CD14-positive monocyte (primary cell): ENCODE measurements around the gene OR5J2. TPM values are rescaled to one million over a fixed set of nuclear protein-coding genes. Genes with fewer than 3 reads are reported as not detected.
A peak's percentile ranks its signal among the peaks of the same experiment; 100 is the strongest.
"Not testable (repeated sequence)": the region's sequence is repeated elsewhere in the genome, so short reads cannot be mapped to it uniquely, and the experiment has no call there.

ENCODE experiments used
- DNase-seq, 3 donors: peaks; one replicate each; pipeline ENCODE4 v3.0.0-alpha.2; 2011 to 2022
- H2AFZ ChIP-seq: 2 replicates; pipeline ENCODE4 v1.6.0; 2012; ENCODE audit warnings: mild to moderate bottlenecking, low read depth, low read length, inconsistent platforms; ENCODE audit not compliant: insufficient read depth, poor library complexity, severe bottlenecking
- H3K27ac ChIP-seq, 2 donors: 1 replicate in 1 of 2; 2 replicates in 1 of 2; pipeline ENCODE4 v1.5.1; 2012 to 2013; ENCODE audit warnings: low read length in 2 of 2, control low read depth in 1 of 2, inconsistent platforms in 1 of 2, low read depth in 1 of 2, mild to moderate bottlenecking in 1 of 2
- H3K27me3 ChIP-seq, 2 donors: one replicate each; pipeline versions ENCODE4 v1.6.0 to v1.6.1; 2011 to 2013; ENCODE audit warnings: low read length in 2 of 2; ENCODE audit not compliant: control insufficient read depth in 2 of 2, insufficient read depth in 2 of 2
- H3K36me3 ChIP-seq, 2 donors: replicated peaks in 1 of 2; 1 replicate in 1 of 2; 2 replicates in 1 of 2; pipeline versions ENCODE4 v1.5.1 to v1.6.1; 2012 to 2013; ENCODE audit warnings: low read length in 2 of 2, control low read depth in 1 of 2, inconsistent platforms in 1 of 2, mild to moderate bottlenecking in 1 of 2; ENCODE audit not compliant: insufficient read depth in 2 of 2, control insufficient read depth in 1 of 2
- H3K4me1 ChIP-seq, 2 donors: 1 replicate in 1 of 2; 2 replicates in 1 of 2; pipeline versions ENCODE4 v1.5.1 to v1.6.1; 2012 to 2013; ENCODE audit warnings: low read length in 2 of 2, control low read depth in 1 of 2, inconsistent platforms in 1 of 2, mild to moderate bottlenecking in 1 of 2, moderate library complexity in 1 of 2; ENCODE audit not compliant: insufficient read depth in 2 of 2, control insufficient read depth in 1 of 2
- H3K4me2 ChIP-seq: replicated peaks from 2 replicates; pipeline ENCODE3; 2012; ENCODE audit warnings: low read length, moderate library complexity, mild to moderate bottlenecking; ENCODE audit not compliant: poor library complexity, severe bottlenecking; ENCODE audit errors: extremely low read depth
- H3K4me3 ChIP-seq, 3 experiments: fragments of 200-600 bp in 1 of 3; sonication (generic) in 1 of 3; replicated peaks in 1 of 3; 1 replicate in 2 of 3; 2 replicates in 1 of 3; pipeline ENCODE4 v1.5.1; 2011 to 2013; ENCODE audit warnings: low read length in 3 of 3, mild to moderate bottlenecking in 3 of 3, control low read depth in 2 of 3, low read depth in 2 of 3, inconsistent platforms in 1 of 3, moderate library complexity in 1 of 3
- H3K79me2 ChIP-seq: 2 replicates; pipeline ENCODE4 v1.6.0; 2012; ENCODE audit warnings: mild to moderate bottlenecking, control low read depth, inconsistent platforms, low read length, moderate library complexity; ENCODE audit not compliant: insufficient read depth
- H3K9ac ChIP-seq: 2 replicates; pipeline ENCODE4 v1.6.0; 2017; ENCODE audit warnings: low read length, mild to moderate bottlenecking; ENCODE audit not compliant: insufficient read depth, poor library complexity, severe bottlenecking
- H3K9me3 ChIP-seq, 2 donors: replicated peaks in 1 of 2; 1 replicate in 1 of 2; 2 replicates in 1 of 2; pipeline versions ENCODE4 v1.5.1 to v1.6.1; 2012 to 2013; ENCODE audit warnings: low read length in 2 of 2, control low read depth in 1 of 2; ENCODE audit not compliant: control insufficient read depth in 1 of 2, insufficient read depth in 1 of 2
- H4K20me1 ChIP-seq: 2 replicates; pipeline ENCODE4 v1.6.0; 2012; ENCODE audit warnings: mild to moderate bottlenecking, low read length, control low read depth, moderate library complexity; ENCODE audit not compliant: insufficient read depth
- H3K27ac Mint-ChIP-seq, 7 donors: one replicate each; pipeline ENCODE4 v1.8.0; 2020; ENCODE audit warnings: mild to moderate bottlenecking in 7 of 7, mixed read lengths in 7 of 7, moderate library complexity in 6 of 7, inconsistent platforms in 2 of 7
- H3K27me3 Mint-ChIP-seq, 3 donors: one replicate each; pipeline ENCODE4 v1.8.0; 2021 to 2022; ENCODE audit warnings: low read depth in 3 of 3, mild to moderate bottlenecking in 3 of 3, mixed read lengths in 3 of 3, moderate library complexity in 3 of 3, inconsistent platforms in 1 of 3
- H3K36me3 Mint-ChIP-seq, 2 donors: one replicate each; pipeline ENCODE4 v1.8.0; 2020; ENCODE audit warnings: mixed read lengths in 2 of 2, inconsistent platforms in 1 of 2, mild to moderate bottlenecking in 1 of 2
- H3K4me1 Mint-ChIP-seq: one replicate; pipeline ENCODE4 v1.8.0; 2020; ENCODE audit warnings: mild to moderate bottlenecking, mixed read lengths
- H3K4me3 Mint-ChIP-seq, 2 donors: one replicate each; pipeline ENCODE4 v1.8.0; 2020; ENCODE audit warnings: mild to moderate bottlenecking in 2 of 2, mixed read lengths in 2 of 2, moderate library complexity in 1 of 2
- H3K9me3 Mint-ChIP-seq, 7 donors: one replicate each; pipeline ENCODE4 v1.8.0; 2020 to 2022; ENCODE audit warnings: mixed read lengths in 7 of 7, mild to moderate bottlenecking in 6 of 7, moderate library complexity in 6 of 7, inconsistent platforms in 2 of 7
- WGBS: methylation state at CpG from one replicate; pipeline ENCODE4 v1.1.5; 2013; ENCODE audit warnings: missing lambda C conversion rate; ENCODE audit not compliant: insufficient coverage; 5-methylcytosine and 5-hydroxymethylcytosine counted together
- intact Hi-C, 2 donors: fragments of 100-400 bp; cut with micrococcal nuclease; formaldehyde crosslinking; loops; one replicate each; pipeline versions ENCODE4 v1.15.0 to v1.15.1; 2023
- polyA minus RNA-seq: library from RNA; depleted of rRNA, polyadenylated mRNA; stranded (reverse); fragments of >200 nt; gene quantifications from 2 replicates; pipeline ENCODE4 v1.2.3, GENCODE V29; 2012
- polyA plus RNA-seq, 3 donors: library from polyadenylated mRNA; depleted of rRNA in 1 of 3; unstranded in 2 of 3; stranded (reverse) in 1 of 3; fragments of 300-500 nt in 2 of 3; fragments of >200 nt in 1 of 3; fragmentation: Illumina TruSeq in 2 of 3; gene quantifications; 1 replicate in 2 of 3; 2 replicates in 1 of 3; pipeline ENCODE4 v1.2.3, GENCODE V29; 2012 to 2021
- total RNA-seq, 12 experiments: library from RNA in 1 of 12; stranded (reverse) in 1 of 12; fragments of 120-200 nt in 1 of 12; gene quantifications; one replicate each; pipeline ENCODE4 v1.2.4 and lab custom pipeline; 2013 to 2026; ENCODE audit warnings: mixed read lengths in 6 of 12, inconsistent platforms in 1 of 12
- TF ChIP-seq, protein P1 (sequence below): fragments of 200-600 bp; IDR thresholded peaks from one replicate; pipeline ENCODE4 v1.8.0; 2022; ENCODE audit warnings: antibody characterized with exemption, mild to moderate bottlenecking

The OR5J2 gene
- total RNA-seq (2013), result not detected
- polyA plus RNA-seq (not detected), polyA minus RNA-seq (not detected in 2 replicates), total RNA-seq (lab: John Stamatoyannopoulos, UW) (0 to 0.45 (median 0) reads per million in 11 experiments)

DNA sequence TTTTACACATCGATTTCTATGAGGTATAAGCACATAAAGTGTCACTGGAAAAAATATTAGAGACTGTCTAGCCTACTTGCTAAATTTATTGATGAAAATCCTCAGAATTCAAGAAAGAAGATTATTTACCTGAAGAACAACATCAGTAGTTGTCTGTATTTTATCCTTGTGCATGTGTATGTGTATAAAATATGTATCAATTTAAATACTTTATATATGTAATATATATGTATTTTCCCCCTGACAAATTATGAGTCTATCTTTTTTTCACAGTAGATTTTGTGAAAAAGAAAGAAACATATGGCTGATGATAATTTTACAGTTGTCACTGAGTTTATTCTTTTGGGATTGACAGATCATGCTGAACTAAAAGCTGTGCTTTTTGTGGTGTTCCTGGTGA, at the start of gene OR5J2:
TSS of gene OR5J2 (plus strand) at position 301 of the 400 bp plus-strand sequence. CDS start at position 301, 0 bp downstream.
- DNase-seq, result no peak
- Histone ChIP-seq H3K4me1 (no peaks in the 10 kb centered on the region), H3K36me3 (no peaks in the 10 kb centered on the region), H3K27me3 (no peaks in the 10 kb centered on the region), H3K4me2 (no peak within 1 kb of the TSS), H2AFZ (no peak within 1 kb of the TSS), H3K27ac (no peak within 1 kb of the TSS), H3K9ac (no peak within 1 kb of the TSS), H3K79me2 (no peaks in the 10 kb centered on the region), H3K4me3 (no peak within 1 kb of the TSS), H3K9me3 (peaks cover 14 to 21% of the 10 kb centered on the region in 2 donors), H4K20me1 (no peaks in the 10 kb centered on the region)
- TF ChIP-seq, protein P1, sequence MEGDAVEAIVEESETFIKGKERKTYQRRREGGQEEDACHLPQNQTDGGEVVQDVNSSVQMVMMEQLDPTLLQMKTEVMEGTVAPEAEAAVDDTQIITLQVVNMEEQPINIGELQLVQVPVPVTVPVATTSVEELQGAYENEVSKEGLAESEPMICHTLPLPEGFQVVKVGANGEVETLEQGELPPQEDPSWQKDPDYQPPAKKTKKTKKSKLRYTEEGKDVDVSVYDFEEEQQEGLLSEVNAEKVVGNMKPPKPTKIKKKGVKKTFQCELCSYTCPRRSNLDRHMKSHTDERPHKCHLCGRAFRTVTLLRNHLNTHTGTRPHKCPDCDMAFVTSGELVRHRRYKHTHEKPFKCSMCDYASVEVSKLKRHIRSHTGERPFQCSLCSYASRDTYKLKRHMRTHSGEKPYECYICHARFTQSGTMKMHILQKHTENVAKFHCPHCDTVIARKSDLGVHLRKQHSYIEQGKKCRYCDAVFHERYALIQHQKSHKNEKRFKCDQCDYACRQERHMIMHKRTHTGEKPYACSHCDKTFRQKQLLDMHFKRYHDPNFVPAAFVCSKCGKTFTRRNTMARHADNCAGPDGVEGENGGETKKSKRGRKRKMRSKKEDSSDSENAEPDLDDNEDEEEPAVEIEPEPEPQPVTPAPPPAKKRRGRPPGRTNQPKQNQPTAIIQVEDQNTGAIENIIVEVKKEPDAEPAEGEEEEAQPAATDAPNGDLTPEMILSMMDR, result no peak
- H3K9me3 Mint-ChIP-seq, result peaks cover 0 to 8% (median 5%) of the 10 kb centered on the region in 7 donors
- no peak within 1 kb of the TSS for H3K4me3 Mint-ChIP-seq
- intact Hi-C loops, result no loop called here
- H3K27ac Mint-ChIP-seq, result no peak within 1 kb of the TSS
- no peaks in the 10 kb centered on the region for H3K4me1 Mint-ChIP-seq
- no peaks in the 10 kb centered on the region for H3K36me3 Mint-ChIP-seq
- H3K27me3 Mint-ChIP-seq, result no peaks in the 10 kb centered on the region
- no CpG with 5 or more reads among the region's 1 CpG for WGBS

DNA sequence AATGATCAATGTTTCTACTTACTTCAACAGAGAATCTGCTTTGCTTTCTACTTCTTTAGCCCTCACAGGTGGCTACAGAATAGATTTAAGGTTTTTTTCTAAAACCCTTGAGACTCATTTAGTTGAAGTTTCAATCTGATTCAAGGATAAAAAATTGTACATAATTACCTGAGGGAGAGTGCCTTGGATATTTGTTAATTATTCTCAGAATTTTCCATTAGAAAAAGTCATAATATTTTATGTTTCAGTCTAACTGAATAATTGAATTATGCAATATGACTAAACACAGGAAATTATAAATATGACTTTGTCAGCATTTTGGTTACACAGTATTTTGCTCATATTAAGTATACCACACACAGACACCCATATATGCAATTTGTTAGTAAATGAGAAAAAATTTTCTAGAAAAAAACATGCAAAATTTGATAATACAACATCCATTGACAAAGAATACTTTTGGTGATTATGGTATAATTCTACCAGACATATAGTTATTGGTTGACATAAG, 36.2 kb upstream of the OR5J2 start, which contains the start of gene OR8J3:
TSS of gene OR8J3 (minus strand) at position 51 of the 511 bp plus-strand sequence. CDS start 2,483 bp downstream, outside the sequence.
- Mint-ChIP-seq H3K4me1 (no peaks in the 10 kb centered on the region), H3K27me3 (no peaks in the 10 kb centered on the region), H3K36me3 (no peaks in the 10 kb centered on the region), H3K27ac (peak within 1 kb of the TSS in 1 of 7 donors; percentile 57), H3K4me3 (no peak within 1 kb of the TSS), H3K9me3 (peaks cover 1 to 13% (median 7%) of the 10 kb centered on the region in 7 donors)
- Histone ChIP-seq H3K4me2 (no peak within 1 kb of the TSS), H3K36me3 (no peaks in the 10 kb centered on the region), H3K4me1 (no peaks in the 10 kb centered on the region), H3K27ac (no peak within 1 kb of the TSS), H2AFZ (no peak within 1 kb of the TSS), H4K20me1 (no peaks in the 10 kb centered on the region), H3K9me3 (peaks cover 5 to 7% of the 10 kb centered on the region in 2 donors), H3K27me3 (no peaks in the 10 kb centered on the region), H3K4me3 (no peak within 1 kb of the TSS), H3K79me2 (no peaks in the 10 kb centered on the region), H3K9ac (no peak within 1 kb of the TSS)
- TF ChIP-seq, protein P1, result no peak
- no peak for DNase-seq
- intact Hi-C loops, result no loop called here

DNA sequence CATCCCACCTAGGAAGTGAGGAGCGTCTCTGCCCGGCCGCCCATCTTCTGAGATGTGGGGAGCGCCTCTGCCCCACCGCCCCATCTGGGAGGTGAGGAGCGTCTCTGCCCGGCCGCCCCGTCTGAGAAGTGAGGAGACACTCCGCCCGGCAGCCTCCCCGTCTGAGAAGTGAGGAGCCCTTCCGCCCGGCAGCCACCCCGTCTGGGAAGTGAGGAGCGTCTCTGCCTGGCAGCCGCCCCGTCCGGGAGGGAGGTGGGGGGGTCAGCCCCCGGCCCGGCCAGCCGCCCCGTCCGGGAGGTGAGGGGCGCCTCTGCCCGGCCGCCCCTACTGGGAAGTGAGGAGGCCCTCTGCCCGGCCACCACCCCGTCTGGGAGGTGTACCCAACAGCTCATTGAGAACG, 32.7 kb upstream of the OR5J2 start:
- H3K4me3 Mint-ChIP-seq, H2AFZ ChIP-seq, intact Hi-C loops, H3K27me3 ChIP-seq, H3K79me2 ChIP-seq, H3K4me1 Mint-ChIP-seq, H3K36me3 Mint-ChIP-seq, H4K20me1 ChIP-seq, H3K4me3 ChIP-seq, H3K4me1 ChIP-seq, H3K4me2 ChIP-seq, H3K27me3 Mint-ChIP-seq, H3K9ac ChIP-seq, H3K27ac ChIP-seq, DNase-seq, H3K36me3 ChIP-seq, H3K27ac Mint-ChIP-seq: not testable (repeated sequence)
- WGBS, result 98% methylated on average over 13 of the region's 30 CpGs
- peaks cover 6 to 13% of the 10 kb centered on the region in 2 donors for H3K9me3 ChIP-seq
- peaks cover 0 to 14% (median 8%) of the 10 kb centered on the region in 7 donors for H3K9me3 Mint-ChIP-seq
